ENCODE data around the gene GRHL1. TPM values are rescaled to one million over a fixed set of nuclear protein-coding genes. Genes with fewer than 3 reads are reported as not detected.

The GRHL1 gene
- total RNA-seq, 1 donor = 0.36 TPM

- peak overlapping the region; percentile 11 for H2AFZ ChIP-seq (ENCODE audit: low read length)
Observed at GRCh38 chr2:9984217-9984739, 32.8 kb downstream of the GRHL1 start.

GRCh38 chr2:9984871-9985480, 33.5 kb downstream of the GRHL1 start:
- Histone ChIP-seq H3K9me3 (ENCODE audit: low read depth, low read length) (no peaks in the 10 kb centered on the region), H3K27me3 (ENCODE audit: insufficient read depth, low read length) (no peaks in the 10 kb centered on the region), H3K4me2 (ENCODE audit: insufficient read depth, low read length) (peak overlapping the region; percentile 12), H3K4me3 (ENCODE audit: insufficient read depth, low read length) (no peak overlapping the region), H4K20me1 (ENCODE audit: insufficient read depth, low read length) (no peaks in the 10 kb centered on the region), H3K27ac (ENCODE audit: low read depth, low read length) (peak overlapping the region; percentile 62), H3K4me1 (ENCODE audit: insufficient read depth, low read length) (peaks cover 54% of the 10 kb centered on the region), H2AFZ (ENCODE audit: low read length) (no peak overlapping the region), H3K79me2 (ENCODE audit: insufficient read depth, low read length) (no peaks in the 10 kb centered on the region), H3K36me3 (ENCODE audit: insufficient read depth, low read length) (no peaks in the 10 kb centered on the region)
- no peak for TF ChIP-seq CTCF (IDR thresholded peaks at IDR 0.05; ENCODE audit: extremely low read depth, low read depth, low read length)
- no peak for DNase-seq (ENCODE audit: insufficient read length, low spot score, missing footprints)

More at GRCh38 chr2:9984217-9984739, 32.8 kb downstream of the GRHL1 start:
- Histone ChIP-seq H3K4me3 (ENCODE audit: insufficient read depth, low read length) (no peak overlapping the region), H3K4me2 (ENCODE audit: insufficient read depth, low read length) (peak overlapping the region; percentile 12), H3K27me3 (ENCODE audit: insufficient read depth, low read length) (no peaks in the 10 kb centered on the region), H3K27ac (ENCODE audit: low read depth, low read length) (peak overlapping the region; percentile 62), H3K36me3 (ENCODE audit: insufficient read depth, low read length) (no peaks in the 10 kb centered on the region), H3K9me3 (ENCODE audit: low read depth, low read length) (no peaks in the 10 kb centered on the region), H3K4me1 (ENCODE audit: insufficient read depth, low read length) (peaks cover 61% of the 10 kb centered on the region), H4K20me1 (ENCODE audit: insufficient read depth, low read length) (no peaks in the 10 kb centered on the region), H3K79me2 (ENCODE audit: insufficient read depth, low read length) (no peaks in the 10 kb centered on the region)
- DNase-seq (ENCODE audit: insufficient read length, low spot score, missing footprints) = no peak
- peak; percentile 72 for TF ChIP-seq CTCF (IDR thresholded peaks at IDR 0.05; ENCODE audit: extremely low read depth, low read depth, low read length)

GRCh38 chr2:9985531-9986328, 34.2 kb downstream of the GRHL1 start:
- no peaks in the 10 kb centered on the region for H3K79me2 ChIP-seq (ENCODE audit: insufficient read depth, low read length)
- no peak overlapping the region for H2AFZ ChIP-seq (ENCODE audit: low read length)
- H3K9me3 ChIP-seq (ENCODE audit: low read depth, low read length) = no peaks in the 10 kb centered on the region
- H4K20me1 ChIP-seq (ENCODE audit: insufficient read depth, low read length) = no peaks in the 10 kb centered on the region
- no peaks in the 10 kb centered on the region for H3K27me3 ChIP-seq (ENCODE audit: insufficient read depth, low read length)
- H3K4me2 ChIP-seq (ENCODE audit: insufficient read depth, low read length) = peak overlapping the region; percentile 12
- H3K36me3 ChIP-seq (ENCODE audit: insufficient read depth, low read length) = no peaks in the 10 kb centered on the region
- DNase-seq (ENCODE audit: insufficient read length, low spot score, missing footprints) = no peak
- peak overlapping the region; percentile 62 for H3K27ac ChIP-seq (ENCODE audit: low read depth, low read length)
- H3K4me3 ChIP-seq (ENCODE audit: insufficient read depth, low read length) = no peak overlapping the region
- TF ChIP-seq CTCF (IDR thresholded peaks at IDR 0.05; ENCODE audit: extremely low read depth, low read depth, low read length) = no peak
- peaks cover 52% of the 10 kb centered on the region for H3K4me1 ChIP-seq (ENCODE audit: insufficient read depth, low read length)

- no peaks in the 10 kb centered on the region for H3K27me3 ChIP-seq (ENCODE audit: insufficient read depth, low read length)
- H3K4me1 ChIP-seq (ENCODE audit: insufficient read depth, low read length) = peaks cover 50% of the 10 kb centered on the region
- no peak for DNase-seq (ENCODE audit: insufficient read length, low spot score, missing footprints)
- H4K20me1 ChIP-seq (ENCODE audit: insufficient read depth, low read length) = no peaks in the 10 kb centered on the region
- H3K4me3 ChIP-seq (ENCODE audit: insufficient read depth, low read length) = no peak overlapping the region
- TF ChIP-seq CTCF (IDR thresholded peaks at IDR 0.05; ENCODE audit: extremely low read depth, low read depth, low read length) = no peak
- no peaks in the 10 kb centered on the region for H3K9me3 ChIP-seq (ENCODE audit: low read depth, low read length)
- no peak overlapping the region for H2AFZ ChIP-seq (ENCODE audit: low read length)
- H3K4me2 ChIP-seq (ENCODE audit: insufficient read depth, low read length) = no peak overlapping the region
- no peak overlapping the region for H3K27ac ChIP-seq (ENCODE audit: low read depth, low read length)
- H3K79me2 ChIP-seq (ENCODE audit: insufficient read depth, low read length) = no peaks in the 10 kb centered on the region
- no peaks in the 10 kb centered on the region for H3K36me3 ChIP-seq (ENCODE audit: insufficient read depth, low read length)
Observed at GRCh38 chr2:9988320-9988719, 36.8 kb downstream of the GRHL1 start.

Measured in osteoblast (primary cell).